Mesothelial cell of epicardium (in vitro differentiated cells): ENCODE results near the gene RFXAP. TPM values are rescaled to one million over a fixed set of nuclear protein-coding genes. Genes with fewer than 3 reads are reported as not detected.

Experiments used
- DNase-seq, 2 experiments: peaks; one replicate each; pipeline ENCODE4 v3.0.0; 2021; ENCODE audit warnings: low spot score in 2 of 2; ENCODE audit not compliant: unreplicated experiment in 2 of 2
- H3K27ac Mint-ChIP-seq: 2 replicates; pipeline ENCODE4 v1.8.0; 2021; ENCODE audit warnings: mixed read lengths
- H3K27me3 Mint-ChIP-seq: 2 replicates; pipeline ENCODE4 v1.8.0; 2021; ENCODE audit warnings: low read depth, mixed read lengths
- H3K36me3 Mint-ChIP-seq: 2 replicates; pipeline ENCODE4 v1.8.0; 2021; ENCODE audit warnings: mixed read lengths
- H3K4me1 Mint-ChIP-seq: 2 replicates; pipeline ENCODE4 v1.8.0; 2021; ENCODE audit warnings: mixed read lengths
- H3K4me3 Mint-ChIP-seq: 2 replicates; pipeline ENCODE4 v1.8.0; 2021; ENCODE audit warnings: mild to moderate bottlenecking, moderate library complexity, mixed read lengths
- H3K9me3 Mint-ChIP-seq: 2 replicates; pipeline ENCODE4 v1.8.0; 2021; ENCODE audit warnings: mixed read lengths
- CTCF ChIP-seq: fragments of 200-600 bp; sonication (generic); IDR thresholded peaks from one replicate; pipeline ENCODE4 v1.5.0; 2021; ENCODE audit warnings: antibody characterized with exemption; ENCODE audit not compliant: unreplicated experiment
- total RNA-seq: library from RNA; stranded (reverse); gene quantifications from 3 replicates; pipeline ENCODE4 v1.2.1, GENCODE V29; 2021

The RFXAP gene
- total RNA-seq, 1 donor from 2014 or later: 14.0 TPM

GRCh38 chr13:36789061-36789460, 30.0 kb upstream of the RFXAP start:
- no peaks in the 10 kb centered on the region for H3K27me3 Mint-ChIP-seq
- H3K9me3 Mint-ChIP-seq: no peaks in the 10 kb centered on the region
- H3K36me3 Mint-ChIP-seq: no peaks in the 10 kb centered on the region
- DNase-seq: no peak
- no peaks in the 10 kb centered on the region for H3K4me1 Mint-ChIP-seq
- H3K27ac Mint-ChIP-seq: no peak overlapping the region
- no peak overlapping the region for H3K4me3 Mint-ChIP-seq
- no peak for TF ChIP-seq CTCF

- no peak overlapping the region for H3K4me3 Mint-ChIP-seq
- no peaks in the 10 kb centered on the region for H3K36me3 Mint-ChIP-seq
- no peaks in the 10 kb centered on the region for H3K9me3 Mint-ChIP-seq
- H3K4me1 Mint-ChIP-seq: no peaks in the 10 kb centered on the region
- no peak for DNase-seq
- H3K27ac Mint-ChIP-seq: no peak overlapping the region
- TF ChIP-seq CTCF: no peak
- no peaks in the 10 kb centered on the region for H3K27me3 Mint-ChIP-seq
Observed at GRCh38 chr13:36789730-36790129, 29.3 kb upstream of the RFXAP start.

GRCh38 chr13:36794706-36795105, 24.3 kb upstream of the RFXAP start:
- DNase-seq: no peak
- Mint-ChIP-seq H3K4me3 (no peak overlapping the region), H3K27ac (no peak overlapping the region), H3K36me3 (no peaks in the 10 kb centered on the region), H3K4me1 (peaks cover 3% of the 10 kb centered on the region), H3K27me3 (no peaks in the 10 kb centered on the region), H3K9me3 (peaks cover 4% of the 10 kb centered on the region)
- TF ChIP-seq CTCF: no peak

- no peaks in the 10 kb centered on the region for H3K36me3 Mint-ChIP-seq
- peaks cover 3% of the 10 kb centered on the region for H3K4me1 Mint-ChIP-seq
- no peak overlapping the region for H3K4me3 Mint-ChIP-seq
- no peak for TF ChIP-seq CTCF
- H3K27me3 Mint-ChIP-seq: no peaks in the 10 kb centered on the region
- no peak for DNase-seq
- peaks cover 4% of the 10 kb centered on the region for H3K9me3 Mint-ChIP-seq
- H3K27ac Mint-ChIP-seq: no peak overlapping the region
Observed at GRCh38 chr13:36795463-36795862, 23.6 kb upstream of the RFXAP start.

- Mint-ChIP-seq H3K27me3 (no peaks in the 10 kb centered on the region), H3K27ac (no peak overlapping the region), H3K36me3 (no peaks in the 10 kb centered on the region), H3K9me3 (peaks cover 4% of the 10 kb centered on the region), H3K4me3 (no peak overlapping the region), H3K4me1 (peaks cover 3% of the 10 kb centered on the region)
- TF ChIP-seq CTCF: no peak
- no peak for DNase-seq
Observed at GRCh38 chr13:36796052-36796451, 23.0 kb upstream of the RFXAP start.

- Mint-ChIP-seq H3K27ac (no peak overlapping the region), H3K4me3 (no peak overlapping the region), H3K4me1 (peaks cover 8% of the 10 kb centered on the region), H3K27me3 (no peaks in the 10 kb centered on the region), H3K36me3 (no peaks in the 10 kb centered on the region), H3K9me3 (peaks cover 4% of the 10 kb centered on the region)
- TF ChIP-seq CTCF: no peak
- DNase-seq: no peak
Observed at GRCh38 chr13:36801035-36801434, 18.0 kb upstream of the RFXAP start.
